A549 treated with dexamethasone at 1 μM for 4 hours (cell line): ENCODE results near the gene HLA-DOB. TPM values are rescaled to one million over a fixed set of nuclear protein-coding genes. Genes with fewer than 3 reads are reported as not detected.

ENCODE experiments used
- total RNA-seq: library from RNA; stranded (reverse); fragments of 200-300 nt; extraction: Qiagen RNA extraction; gene quantifications from 5 replicates; pipeline ENCODE4 v1.2.3, GENCODE V29; 2022

The HLA-DOB gene
- total RNA-seq: 0.08 to 0.21 TPM (median 0.09 TPM) in 3 of 5 replicates, not detected in the others

DNA sequence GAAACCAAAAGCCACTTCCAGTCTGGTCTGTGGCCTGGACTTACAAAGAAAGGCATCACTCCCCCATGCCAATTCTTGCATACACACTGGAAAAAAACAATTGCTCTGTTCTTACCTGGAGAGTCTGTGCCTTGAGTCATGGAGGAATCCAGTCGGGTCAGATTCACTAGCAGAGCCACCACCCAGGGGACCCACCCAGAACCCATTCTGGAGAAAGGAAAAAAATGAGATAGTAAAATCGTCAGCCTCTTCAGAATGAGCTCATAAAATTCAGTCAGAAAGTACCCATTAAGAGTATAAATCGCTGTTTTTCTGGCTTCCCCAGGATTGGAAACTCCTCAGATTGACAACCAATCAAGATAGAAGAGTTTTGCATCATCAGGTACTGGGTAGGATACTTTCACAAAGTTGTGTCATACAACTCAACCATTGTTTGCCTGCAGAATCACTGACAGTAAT, at the start of gene HLA-DOB:
Gene HLA-DOB, minus strand, starts transcription at position 257 of the 459 bp plus-strand sequence. Its CDS starts 51 bp downstream, at position 206.

DNA sequence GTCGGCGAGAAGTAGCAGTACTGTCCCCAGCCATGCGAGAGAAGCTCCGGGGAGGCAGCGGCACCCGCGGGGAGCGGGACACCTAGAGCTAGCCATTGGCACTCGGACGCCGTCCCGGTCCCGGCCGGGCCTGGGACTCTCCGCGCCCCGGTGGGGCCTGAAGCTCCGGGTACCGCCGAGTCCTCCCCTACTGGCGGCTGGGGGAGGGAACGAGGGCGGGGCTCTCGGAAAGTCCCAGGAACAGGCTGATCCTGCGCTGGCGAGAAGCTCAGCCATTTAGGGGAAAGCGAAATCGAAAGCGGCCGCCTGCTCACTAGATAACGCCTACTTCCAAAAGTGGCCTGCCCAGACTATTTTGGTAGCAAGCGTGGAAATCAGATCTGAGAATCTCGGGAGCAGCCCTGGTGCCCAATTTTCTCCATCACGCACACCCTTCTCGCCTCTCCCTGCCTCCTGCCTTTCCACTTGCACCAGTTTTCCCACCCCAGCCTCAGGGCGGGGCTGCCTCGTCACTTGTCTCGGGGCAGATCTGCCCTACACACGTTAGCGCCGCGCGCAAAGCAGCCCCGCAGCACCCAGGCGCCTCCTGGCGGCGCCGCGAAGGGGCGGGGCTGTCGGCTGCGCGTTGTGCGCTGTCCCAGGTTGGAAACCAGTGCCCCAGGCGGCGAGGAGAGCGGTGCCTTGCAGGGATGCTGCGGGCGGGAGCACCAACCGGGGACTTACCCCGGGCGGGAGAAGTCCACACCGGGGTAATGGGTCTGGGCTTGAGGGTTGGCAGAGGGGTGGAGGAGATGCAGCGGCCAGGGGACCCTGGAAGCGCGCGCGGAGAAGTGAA, 37.0 kb upstream of the HLA-DOB start, which contains the start of the genes PSMB9 and TAP1:
Gene PSMB9, plus strand, starts transcription at position 652 of the 835 bp plus-strand sequence. Its CDS starts 38 bp downstream, at position 690.
Gene TAP1, minus strand, starts transcription at position 164 of the 835 bp plus-strand sequence. Its CDS starts 68 bp downstream, at position 96.

DNA sequence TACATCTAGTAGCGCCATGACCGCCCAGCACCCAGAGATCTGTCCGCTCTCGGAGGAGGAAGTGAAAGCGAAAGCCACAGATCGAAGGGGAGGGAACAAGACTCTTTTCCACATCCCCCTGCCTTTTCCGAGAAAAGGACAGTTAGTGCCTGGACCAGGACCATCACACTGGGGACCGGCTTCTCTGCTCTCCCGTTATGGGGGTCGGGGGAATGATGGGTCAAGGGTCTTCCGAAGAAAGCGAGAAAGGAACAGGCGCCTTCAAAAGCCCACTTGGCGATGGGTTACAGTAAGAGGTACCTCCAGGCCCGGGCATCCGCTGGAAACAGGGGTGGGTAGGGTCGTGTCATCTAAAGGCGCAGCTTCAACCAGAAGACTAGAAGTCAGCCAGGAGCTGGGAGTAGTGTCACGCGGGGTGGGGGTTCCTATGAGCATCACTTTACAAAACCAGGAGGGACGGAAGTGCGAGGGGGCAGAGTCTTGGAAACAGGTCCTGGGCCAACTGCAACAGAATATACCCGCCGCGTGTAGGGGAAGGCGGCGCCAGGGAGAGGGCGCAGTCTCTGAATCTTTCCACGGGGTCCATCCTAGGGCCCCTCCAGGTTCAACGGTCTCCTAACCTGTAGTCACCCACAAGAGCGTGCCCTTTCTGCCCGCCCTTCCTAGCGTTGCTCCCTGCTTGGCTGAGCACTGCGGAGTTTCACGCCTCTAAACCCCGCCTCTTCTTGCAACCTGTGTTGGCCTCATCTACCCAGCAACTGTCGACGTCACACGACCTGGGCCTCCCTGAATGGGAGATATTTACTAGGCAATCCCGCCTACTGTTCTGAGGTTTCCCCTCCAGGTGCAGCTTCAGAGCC, 27.4 kb upstream of the HLA-DOB start, which contains the start of gene PSMB8:
Gene PSMB8, minus strand, starts transcription at position 69 of the 860 bp plus-strand sequence. Its CDS starts 51 bp downstream, at position 18.

DNA sequence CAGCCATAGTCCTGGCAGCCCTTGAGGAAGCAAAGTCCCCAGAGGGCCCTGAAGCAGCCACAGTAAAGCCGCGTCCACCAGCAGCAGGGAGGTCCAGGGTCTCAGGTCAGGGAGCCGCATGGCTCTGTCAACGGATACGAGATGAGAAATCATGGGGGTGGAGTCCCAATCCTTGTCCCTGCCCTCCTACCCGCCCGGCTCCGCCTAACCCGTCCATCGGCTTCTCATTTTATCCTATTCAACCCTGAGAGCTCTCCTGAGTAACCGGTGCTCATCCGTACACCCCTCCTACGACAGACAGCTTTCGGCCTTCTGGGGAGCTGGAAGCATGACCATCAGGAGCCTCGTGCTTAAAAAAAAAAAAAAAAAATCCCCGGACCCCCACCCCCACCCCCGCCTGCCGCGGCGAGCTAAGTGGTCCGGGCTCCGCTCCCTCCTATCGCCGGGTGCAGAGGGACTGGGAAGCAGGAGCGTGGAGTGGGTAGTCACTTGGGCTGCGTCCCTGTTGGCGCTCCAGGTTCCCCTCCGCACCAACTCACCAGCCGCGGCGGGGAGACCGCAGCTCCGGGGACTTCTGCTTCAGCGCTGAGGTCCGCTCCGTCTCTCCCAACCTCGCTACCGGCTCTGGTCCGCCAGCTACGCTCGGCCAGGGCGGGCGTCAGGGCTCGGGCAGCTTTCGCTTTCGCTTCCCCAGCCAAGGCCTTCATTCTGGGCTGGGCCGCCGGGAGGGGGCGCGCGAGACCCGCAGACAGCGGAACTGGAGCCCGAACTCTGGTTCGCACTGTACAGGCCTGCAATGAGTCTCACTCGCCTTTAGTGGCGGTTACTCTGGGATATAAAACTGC, 21.5 kb upstream of the HLA-DOB start, which contains the start of gene TAP2:
Gene TAP2, minus strand, starts transcription at position 626 of the 845 bp plus-strand sequence. Its CDS starts 506 bp downstream, at position 120.

DNA sequence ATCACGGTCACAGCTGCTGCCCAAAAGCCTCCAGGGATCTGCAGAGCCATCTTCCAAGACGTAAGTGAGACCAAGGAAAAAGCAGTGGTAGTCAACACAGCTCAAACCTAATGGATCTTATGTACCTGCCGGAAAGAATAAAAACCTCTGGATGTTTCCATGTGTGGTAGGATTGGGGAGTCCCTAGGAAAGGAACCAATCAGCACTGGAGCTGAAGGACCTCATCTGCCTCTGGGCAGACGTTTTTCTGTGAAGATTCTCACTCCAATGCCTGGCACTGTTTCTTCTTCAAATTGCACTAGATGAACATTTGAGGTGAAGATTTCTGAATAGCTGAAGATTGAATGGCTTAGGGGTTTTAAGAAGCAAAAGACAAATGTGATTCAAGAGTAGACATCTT, 53.4 kb downstream of the HLA-DOB start, which contains the start of gene HLA-DQB2:
Gene HLA-DQB2, minus strand, starts transcription at position 112 of the 400 bp plus-strand sequence. Its CDS starts 62 bp downstream, at position 50.

Other genes starting within 250 kb of the HLA-DOB start
- 0.09 TPM in 1 of 5 replicates, not detected in the others for gene HLA-DRB1, start 227.2 kb downstream of the HLA-DOB start, total RNA-seq
- not detected in 5 replicates for gene HLA-DQA1, start 179.6 kb downstream of the HLA-DOB start, total RNA-seq
- gene HLA-DQB1, start 150.3 kb downstream of the HLA-DOB start, total RNA-seq: not detected in 5 replicates
- not detected in 5 replicates for gene HLA-DQA2, start 75.6 kb downstream of the HLA-DOB start, total RNA-seq
- not detected in 5 replicates for gene HLA-DQB2, start 53.5 kb downstream of the HLA-DOB start, total RNA-seq
- 16.4 to 22.6 TPM (median 18.9 TPM) in 5 replicates for gene TAP2, start 21.7 kb upstream of the HLA-DOB start, total RNA-seq
- gene PSMB8, start 27.0 kb upstream of the HLA-DOB start, total RNA-seq: 16.6 to 22.5 TPM (median 18.3 TPM) in 5 replicates
- gene TAP1, start 36.7 kb upstream of the HLA-DOB start, total RNA-seq: 33.3 to 38.0 TPM (median 35.1 TPM) in 5 replicates
- gene PSMB9, start 37.2 kb upstream of the HLA-DOB start, total RNA-seq: 15.3 to 22.0 TPM (median 17.4 TPM) in 5 replicates
- 1.4 to 1.9 TPM (median 1.7 TPM) in 5 replicates for gene HLA-DMB, start 124.0 kb upstream of the HLA-DOB start, total RNA-seq
- 2.5 to 3.9 TPM (median 3.3 TPM) in 5 replicates for gene HLA-DMA, start 136.1 kb upstream of the HLA-DOB start, total RNA-seq
- gene BRD2, start 151.6 kb upstream of the HLA-DOB start, total RNA-seq: 105 to 148 TPM (median 138 TPM) in 5 replicates
- gene HLA-DOA, start 192.6 kb upstream of the HLA-DOB start, total RNA-seq: 0.09 TPM in 1 of 5 replicates, not detected in the others